MCF 10A (cell line): ENCODE data around the gene SLC41A3. TPM values are rescaled to one million over a fixed set of nuclear protein-coding genes. Genes with fewer than 3 reads are reported as not detected.

ENCODE experiments used
- BruUV-seq: library from RNA; stranded (reverse); fragments of 400-500 nt; replicated peaks from 2 replicates; lab custom pipeline; 2021; lab: Mats Ljungman, UMichigan
- CTCF ChIA-PET: fragments of 300-600 bp; sonication (Branson Sonifier 250); formaldehyde crosslinking; extraction: SDS; loops from one replicate; lab custom pipeline; 2021; ENCODE audit warnings: antibody characterized with exemption, inconsistent platforms; lab: Yijun Ruan, JAX
- POLR2A ChIA-PET: fragments of 300-600, 350-650 bp; sonication (Branson Sonifier 250); formaldehyde crosslinking; extraction: SDS; loops from one replicate; lab custom pipeline; 2020; ENCODE audit warnings: antibody characterized with exemption, inconsistent platforms; lab: Yijun Ruan, JAX
- DNase-seq: peaks from one replicate; pipeline ENCODE4 v3.0.0-alpha.2; 2018; ENCODE audit not compliant: unreplicated experiment
- H3K27ac Mint-ChIP-seq: one replicate; pipeline ENCODE4 v1.8.0; 2022; ENCODE audit warnings: mild to moderate bottlenecking, low read depth, mixed read lengths; ENCODE audit not compliant: unreplicated experiment
- H3K27me3 Mint-ChIP-seq: one replicate; pipeline ENCODE4 v1.8.0; 2022; ENCODE audit warnings: mixed read lengths; ENCODE audit not compliant: insufficient read depth, unreplicated experiment
- H3K36me3 Mint-ChIP-seq: one replicate; pipeline ENCODE4 v1.8.0; 2022; ENCODE audit warnings: mild to moderate bottlenecking, moderate library complexity, mixed read lengths; ENCODE audit not compliant: insufficient read depth, unreplicated experiment
- H3K4me1 Mint-ChIP-seq: one replicate; pipeline ENCODE4 v1.8.0; 2022; ENCODE audit warnings: mixed read lengths; ENCODE audit not compliant: insufficient read depth, unreplicated experiment
- H3K4me3 Mint-ChIP-seq: one replicate; pipeline ENCODE4 v1.8.0; 2022; ENCODE audit warnings: mild to moderate bottlenecking, moderate library complexity, mixed read lengths; ENCODE audit not compliant: unreplicated experiment
- H3K9me3 Mint-ChIP-seq: one replicate; pipeline ENCODE4 v1.8.0; 2022; ENCODE audit warnings: mixed read lengths; ENCODE audit not compliant: unreplicated experiment
- intact Hi-C: fragments of 100-400 bp; cut with micrococcal nuclease; formaldehyde crosslinking; loops from 2 replicates; pipeline ENCODE4 v1.14.1; 2022
- total RNA-seq: library from RNA; stranded (reverse); gene quantifications from 2 replicates; pipeline ENCODE4 v1.2.3, GENCODE V29; 2022
- TF ChIP-seq, protein P1 (sequence below): fragments of 200-600 bp; IDR thresholded peaks from one replicate; pipeline ENCODE4 v1.8.0; 2022; ENCODE audit warnings: antibody characterized with exemption, mild to moderate bottlenecking; ENCODE audit not compliant: unreplicated experiment

Gene SLC41A3
- total RNA-seq, 1 experiment from 2014 or later, result 43.2 TPM

DNA sequence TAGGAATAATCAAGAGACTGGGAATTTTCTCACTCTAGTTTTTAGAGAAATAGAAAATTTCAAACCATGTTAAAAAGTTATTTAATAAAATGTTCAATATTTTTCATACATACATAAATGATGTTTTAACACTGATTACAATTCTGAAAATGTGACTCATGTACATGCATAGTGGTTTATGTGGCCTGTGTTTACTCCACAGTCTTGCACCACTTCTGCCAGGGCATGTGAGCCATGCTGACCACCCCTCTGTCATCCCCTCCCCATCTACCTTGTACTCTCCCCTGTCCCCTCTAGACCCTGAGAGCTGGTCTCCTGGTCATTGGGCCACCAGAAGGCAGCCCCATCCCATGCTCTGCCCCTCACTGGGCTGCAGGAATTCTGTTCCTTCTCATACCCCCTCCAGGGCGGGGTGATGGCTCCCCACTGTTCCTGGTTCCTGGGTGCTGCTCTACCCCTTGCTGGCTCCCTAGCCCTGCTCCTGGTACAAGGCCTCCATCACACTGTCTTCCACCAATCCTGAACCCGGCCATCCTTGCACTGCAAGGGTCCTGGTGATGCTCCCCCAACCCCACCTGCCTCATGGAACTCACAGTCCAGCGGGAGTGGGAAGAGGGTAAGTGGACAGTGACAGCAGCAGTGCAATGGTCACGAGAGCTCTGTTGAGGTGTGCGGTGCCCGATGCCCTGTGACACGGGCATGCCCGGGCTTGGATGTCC, 24.2 kb upstream of the SLC41A3 start:
- H3K27ac Mint-ChIP-seq, result no peak overlapping the region
- POLR2A ChIA-PET, result interaction anchor here (0.7 to 1.1 kb wide), 2 partner anchors 14 to 81 kb away, joined by 3 to 4 read pairs; no protein-coding TSS in a partner anchor
- DNase-seq, result no peak
- CTCF ChIA-PET, result interaction anchor here (1.6 kb wide), 1 partner anchor 26 kb away, joined by 5 read pairs; no protein-coding TSS in a partner anchor
- BruUV-seq, result no TSS peak
- intact Hi-C loops, result no loop called here
- H3K27me3 Mint-ChIP-seq, result no peaks in the 10 kb centered on the region
- peaks cover 8% of the 10 kb centered on the region for H3K4me1 Mint-ChIP-seq
- no peak overlapping the region for H3K4me3 Mint-ChIP-seq
- no peaks in the 10 kb centered on the region for H3K36me3 Mint-ChIP-seq
- H3K9me3 Mint-ChIP-seq, result no peaks in the 10 kb centered on the region
- TF ChIP-seq, protein P1, sequence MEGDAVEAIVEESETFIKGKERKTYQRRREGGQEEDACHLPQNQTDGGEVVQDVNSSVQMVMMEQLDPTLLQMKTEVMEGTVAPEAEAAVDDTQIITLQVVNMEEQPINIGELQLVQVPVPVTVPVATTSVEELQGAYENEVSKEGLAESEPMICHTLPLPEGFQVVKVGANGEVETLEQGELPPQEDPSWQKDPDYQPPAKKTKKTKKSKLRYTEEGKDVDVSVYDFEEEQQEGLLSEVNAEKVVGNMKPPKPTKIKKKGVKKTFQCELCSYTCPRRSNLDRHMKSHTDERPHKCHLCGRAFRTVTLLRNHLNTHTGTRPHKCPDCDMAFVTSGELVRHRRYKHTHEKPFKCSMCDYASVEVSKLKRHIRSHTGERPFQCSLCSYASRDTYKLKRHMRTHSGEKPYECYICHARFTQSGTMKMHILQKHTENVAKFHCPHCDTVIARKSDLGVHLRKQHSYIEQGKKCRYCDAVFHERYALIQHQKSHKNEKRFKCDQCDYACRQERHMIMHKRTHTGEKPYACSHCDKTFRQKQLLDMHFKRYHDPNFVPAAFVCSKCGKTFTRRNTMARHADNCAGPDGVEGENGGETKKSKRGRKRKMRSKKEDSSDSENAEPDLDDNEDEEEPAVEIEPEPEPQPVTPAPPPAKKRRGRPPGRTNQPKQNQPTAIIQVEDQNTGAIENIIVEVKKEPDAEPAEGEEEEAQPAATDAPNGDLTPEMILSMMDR, result no peak

DNA sequence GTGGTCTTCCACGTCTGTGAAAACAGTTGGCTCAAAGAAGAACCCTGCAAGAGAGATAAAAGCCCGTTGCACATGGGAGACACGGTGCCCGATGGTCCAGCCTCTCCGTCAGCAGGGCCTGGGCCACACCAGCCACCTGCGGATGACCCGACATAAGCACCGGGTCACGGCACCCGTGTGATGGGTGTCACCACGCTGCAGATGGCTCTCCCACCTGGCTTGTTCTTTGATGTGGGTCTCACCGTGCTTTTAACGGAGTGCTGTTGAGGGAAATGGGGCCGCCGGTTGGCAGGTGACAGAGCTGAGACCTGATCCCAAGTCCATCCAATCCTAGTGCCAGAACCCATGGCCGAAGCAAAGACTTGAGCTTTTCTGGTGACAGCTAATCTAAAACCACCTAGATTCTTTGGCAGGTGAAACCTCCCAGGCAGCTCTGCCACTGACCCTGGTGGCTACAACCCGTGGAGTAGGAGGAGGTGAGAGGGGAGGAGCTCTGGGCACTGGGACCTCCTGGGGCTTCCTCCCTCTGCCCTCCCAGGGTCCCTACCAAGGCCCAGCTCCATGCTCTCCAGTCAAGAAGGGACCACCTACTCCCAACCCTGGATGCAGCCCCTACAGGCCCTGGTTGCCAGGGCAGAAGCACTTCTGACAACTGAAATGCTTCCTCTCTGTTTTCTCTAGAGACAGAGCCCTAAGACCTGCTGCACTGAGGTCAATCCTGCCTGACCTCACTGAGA, 23.4 kb upstream of the SLC41A3 start:
- Mint-ChIP-seq H3K4me1 (peaks cover 8% of the 10 kb centered on the region), H3K9me3 (no peaks in the 10 kb centered on the region), H3K36me3 (no peaks in the 10 kb centered on the region), H3K27me3 (no peaks in the 10 kb centered on the region), H3K27ac (no peak overlapping the region), H3K4me3 (no peak overlapping the region)
- CTCF ChIA-PET, result interaction anchor here (1.6 kb wide), 1 partner anchor 26 kb away, joined by 5 read pairs; no protein-coding TSS in a partner anchor
- intact Hi-C loops, result no loop called here
- DNase-seq, result no peak
- TF ChIP-seq, protein P1, result no peak
- BruUV-seq, result no TSS peak
- POLR2A ChIA-PET, result interaction anchor here (0.7 kb wide), 1 partner anchor 80 kb away, joined by 3 read pairs; no protein-coding TSS in a partner anchor

GRCh38 chr3:126106336-126107202, 22.6 kb upstream of the SLC41A3 start:
- no peaks in the 10 kb centered on the region for H3K9me3 Mint-ChIP-seq
- no peak for DNase-seq
- intact Hi-C loops, result no loop called here
- no TSS peak for BruUV-seq
- POLR2A ChIA-PET, result no interaction called here
- TF ChIP-seq, protein P1, result no peak
- CTCF ChIA-PET, result interaction anchor here (1.1 kb wide), 1 partner anchor 284 kb away, joined by 3 read pairs; no protein-coding TSS in a partner anchor
- peaks cover 8% of the 10 kb centered on the region for H3K4me1 Mint-ChIP-seq
- no peaks in the 10 kb centered on the region for H3K27me3 Mint-ChIP-seq
- H3K27ac Mint-ChIP-seq, result no peak overlapping the region
- H3K36me3 Mint-ChIP-seq, result no peaks in the 10 kb centered on the region
- H3K4me3 Mint-ChIP-seq, result no peak overlapping the region
